Measurements from ENCODE around the gene NATD1.

NATD1 gene, protein sequence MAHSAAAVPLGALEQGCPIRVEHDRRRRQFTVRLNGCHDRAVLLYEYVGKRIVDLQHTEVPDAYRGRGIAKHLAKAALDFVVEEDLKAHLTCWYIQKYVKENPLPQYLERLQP

DNA sequence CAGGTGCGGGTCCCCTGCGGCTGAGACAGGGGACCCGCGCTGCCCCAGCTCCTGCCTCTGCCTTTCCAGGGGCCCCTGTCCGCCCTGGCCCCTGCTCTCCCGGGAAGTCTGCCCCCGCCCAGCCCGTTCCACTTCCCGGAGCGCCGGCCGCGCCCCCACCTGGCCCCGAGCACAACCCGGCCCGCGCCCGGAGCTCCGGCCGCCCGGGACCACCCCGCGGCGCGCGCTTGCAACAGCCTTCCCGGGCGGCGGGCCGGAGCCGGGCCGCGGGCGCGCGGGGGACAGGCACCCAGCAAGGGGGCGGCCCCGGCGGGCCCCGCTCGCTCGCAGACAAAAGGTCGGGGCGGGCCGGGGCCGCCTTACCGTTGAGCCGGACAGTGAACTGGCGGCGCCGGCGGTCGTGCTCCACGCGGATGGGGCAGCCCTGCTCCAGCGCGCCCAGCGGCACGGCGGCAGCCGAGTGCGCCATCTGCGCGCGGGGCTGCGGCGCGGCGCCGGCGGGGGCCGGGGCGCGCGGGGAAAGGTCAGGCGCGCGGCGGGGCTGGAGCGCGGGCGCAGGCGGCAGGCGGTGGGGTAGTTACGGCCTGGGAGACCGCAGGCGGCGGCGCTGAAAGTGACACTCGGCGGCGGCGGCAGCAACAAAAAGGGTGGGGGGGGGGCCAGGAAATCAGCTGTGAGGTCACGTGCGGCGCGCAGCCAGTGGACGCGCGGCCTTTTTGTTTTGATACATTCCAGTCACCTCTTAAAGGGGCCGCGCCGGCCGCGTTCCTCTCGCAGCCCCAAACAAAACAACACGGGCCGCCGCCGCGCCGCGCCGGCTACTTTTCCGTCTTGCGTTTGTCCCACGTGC is at the start of gene NATD1:
NATD1 (minus strand) TSS at position 615 of the 850 bp plus-strand sequence; CDS start at position 469, 146 bp downstream.
- DNase-seq (ENCODE audit: low read depth): peak; percentile 69

DNA sequence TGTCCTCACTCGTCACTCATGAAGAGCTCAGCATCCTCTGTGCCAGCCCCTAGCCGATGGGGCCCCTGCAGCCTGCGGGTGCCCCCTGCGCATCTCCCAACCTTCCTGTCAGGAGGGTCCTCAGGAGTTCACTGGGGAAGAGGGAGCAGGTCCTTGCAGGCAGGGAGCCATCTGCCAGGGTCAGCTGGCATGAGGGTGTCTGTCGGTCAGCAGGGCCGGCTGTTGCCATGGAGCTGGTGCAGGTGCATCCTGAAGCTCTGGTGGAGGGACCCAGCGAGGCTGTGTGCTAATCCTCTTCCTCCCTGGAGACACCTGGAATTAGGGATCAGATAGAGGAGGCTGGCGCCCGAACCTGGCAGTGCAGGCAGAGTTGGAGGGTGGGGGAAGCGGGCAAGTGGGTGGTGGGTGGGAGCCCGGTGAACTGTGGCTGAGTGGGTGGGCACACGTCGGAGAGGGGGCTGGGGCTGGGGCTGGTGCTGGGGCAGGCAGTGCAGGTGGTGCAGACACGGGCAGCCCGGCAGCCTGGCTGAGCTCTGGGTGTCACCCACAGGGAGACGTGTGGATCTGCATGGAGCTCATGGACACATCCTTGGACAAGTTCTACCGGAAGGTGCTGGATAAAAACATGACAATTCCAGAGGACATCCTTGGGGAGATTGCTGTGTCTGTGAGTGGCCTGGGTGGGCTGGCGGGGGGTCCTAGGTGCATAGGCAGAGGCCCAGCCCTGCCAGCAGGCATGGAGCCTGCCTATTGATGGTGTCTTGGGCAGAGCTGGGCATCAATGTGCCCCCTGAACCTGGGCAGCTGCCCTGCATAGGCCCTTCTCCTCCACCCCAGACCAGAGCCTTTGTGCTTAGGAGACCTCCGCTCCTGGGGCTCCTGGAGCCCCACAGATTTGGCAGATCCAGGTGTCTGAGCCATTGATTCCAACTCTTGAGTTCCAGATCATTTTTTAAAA is 48.7 kb upstream of the NATD1 start:
- DNase-seq (ENCODE audit: low read depth): no peak

DNA sequence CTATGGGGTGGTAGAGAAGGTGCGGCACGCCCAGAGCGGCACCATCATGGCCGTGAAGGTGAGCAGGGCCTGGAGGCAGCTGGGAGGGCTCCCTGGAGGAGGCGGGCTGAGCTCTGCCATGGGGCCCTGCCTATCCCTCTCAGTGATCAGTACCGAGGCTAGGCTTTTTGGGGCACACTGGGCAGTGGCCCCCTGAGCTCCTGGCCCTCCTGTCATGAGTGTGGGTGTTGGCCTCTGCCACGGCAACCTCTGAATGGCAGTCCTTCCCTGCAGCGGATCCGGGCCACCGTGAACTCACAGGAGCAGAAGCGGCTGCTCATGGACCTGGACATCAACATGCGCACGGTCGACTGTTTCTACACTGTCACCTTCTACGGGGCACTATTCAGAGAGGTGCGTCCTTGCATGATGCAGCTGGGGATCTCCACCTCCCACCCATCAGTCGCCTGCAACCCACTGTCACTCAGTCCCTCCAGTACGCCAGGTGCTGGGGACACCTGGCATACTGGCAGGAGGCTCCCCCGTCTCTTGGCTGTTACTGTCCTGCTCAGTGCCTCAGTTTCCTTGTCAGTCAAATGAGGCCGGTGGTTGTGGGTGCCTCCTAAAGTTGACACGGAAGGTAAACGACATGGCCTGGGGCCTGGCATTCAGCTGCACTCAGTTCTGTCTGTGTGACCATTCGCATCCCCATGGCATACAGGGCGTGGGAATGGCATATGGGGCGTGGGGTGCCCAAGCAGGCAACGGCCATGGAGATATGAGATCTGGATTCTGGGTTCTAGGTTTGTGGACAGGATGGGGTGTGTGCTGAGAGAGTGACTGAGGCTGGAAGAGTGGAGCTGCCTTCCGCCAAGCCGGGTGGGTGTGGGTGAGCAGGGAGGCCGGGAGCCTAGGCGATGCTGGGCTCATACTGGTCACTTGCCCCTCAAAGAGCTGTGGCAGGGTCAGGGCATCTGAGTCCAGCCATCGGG is 47.7 kb upstream of the NATD1 start:
- no peak for DNase-seq (ENCODE audit: low read depth)

DNA sequence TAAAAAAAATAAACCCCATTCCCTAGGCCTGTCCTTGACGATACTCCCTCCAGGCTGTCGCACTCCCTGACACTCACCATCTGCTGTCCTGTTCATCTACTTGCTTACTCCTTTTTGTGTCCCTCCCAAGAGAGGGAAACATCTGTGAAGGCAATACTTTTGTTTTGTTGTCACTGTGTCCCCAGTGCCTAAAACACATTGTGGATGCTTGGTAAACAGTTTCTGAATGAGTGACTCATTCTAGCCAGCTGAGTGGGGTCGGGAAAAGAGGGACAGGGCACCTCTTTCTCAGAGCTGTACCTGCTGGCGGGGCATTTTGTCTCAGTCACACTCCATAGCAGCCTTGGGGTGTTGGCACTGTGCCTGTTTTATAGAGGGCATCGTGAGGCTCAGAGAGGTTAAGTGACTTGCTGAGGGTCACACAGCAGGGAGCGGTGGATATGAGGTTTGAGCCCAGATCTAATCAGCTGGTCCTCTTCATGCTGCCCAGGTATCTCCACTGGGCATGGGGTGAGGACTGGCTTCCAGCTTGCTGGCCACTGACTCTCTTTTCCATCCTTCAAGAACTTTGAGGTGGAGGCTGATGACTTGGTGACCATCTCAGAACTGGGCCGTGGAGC is 46.9 kb upstream of the NATD1 start:
- no peak for DNase-seq (ENCODE audit: low read depth)

DNA sequence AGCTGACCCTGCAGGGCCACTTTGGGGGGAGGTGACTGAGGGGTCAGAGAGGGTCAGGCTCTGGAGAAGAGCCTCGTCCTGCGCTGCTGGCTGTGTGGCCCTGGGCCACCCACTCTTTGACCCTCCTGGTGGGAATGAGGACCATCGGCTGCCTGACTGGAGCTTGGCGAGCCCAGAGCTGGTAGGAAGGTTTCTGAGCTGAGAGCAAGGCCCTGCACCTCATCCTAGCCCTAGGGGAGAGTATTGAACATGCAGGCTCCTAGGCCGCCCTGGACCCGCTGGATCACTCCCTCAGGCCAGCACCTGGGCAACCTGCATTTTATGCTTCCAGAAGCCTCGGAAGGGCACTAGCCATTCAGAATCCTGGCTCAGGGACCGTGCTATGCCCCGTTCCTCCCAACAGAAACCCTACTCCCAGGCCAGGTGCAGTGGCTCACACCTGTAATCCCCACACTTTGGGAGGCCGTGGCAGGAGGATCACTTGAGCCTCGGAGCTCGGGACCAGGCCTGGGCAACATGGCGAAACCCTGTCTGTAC is 45.8 kb upstream of the NATD1 start:
- no peak for DNase-seq (ENCODE audit: low read depth)

DNA sequence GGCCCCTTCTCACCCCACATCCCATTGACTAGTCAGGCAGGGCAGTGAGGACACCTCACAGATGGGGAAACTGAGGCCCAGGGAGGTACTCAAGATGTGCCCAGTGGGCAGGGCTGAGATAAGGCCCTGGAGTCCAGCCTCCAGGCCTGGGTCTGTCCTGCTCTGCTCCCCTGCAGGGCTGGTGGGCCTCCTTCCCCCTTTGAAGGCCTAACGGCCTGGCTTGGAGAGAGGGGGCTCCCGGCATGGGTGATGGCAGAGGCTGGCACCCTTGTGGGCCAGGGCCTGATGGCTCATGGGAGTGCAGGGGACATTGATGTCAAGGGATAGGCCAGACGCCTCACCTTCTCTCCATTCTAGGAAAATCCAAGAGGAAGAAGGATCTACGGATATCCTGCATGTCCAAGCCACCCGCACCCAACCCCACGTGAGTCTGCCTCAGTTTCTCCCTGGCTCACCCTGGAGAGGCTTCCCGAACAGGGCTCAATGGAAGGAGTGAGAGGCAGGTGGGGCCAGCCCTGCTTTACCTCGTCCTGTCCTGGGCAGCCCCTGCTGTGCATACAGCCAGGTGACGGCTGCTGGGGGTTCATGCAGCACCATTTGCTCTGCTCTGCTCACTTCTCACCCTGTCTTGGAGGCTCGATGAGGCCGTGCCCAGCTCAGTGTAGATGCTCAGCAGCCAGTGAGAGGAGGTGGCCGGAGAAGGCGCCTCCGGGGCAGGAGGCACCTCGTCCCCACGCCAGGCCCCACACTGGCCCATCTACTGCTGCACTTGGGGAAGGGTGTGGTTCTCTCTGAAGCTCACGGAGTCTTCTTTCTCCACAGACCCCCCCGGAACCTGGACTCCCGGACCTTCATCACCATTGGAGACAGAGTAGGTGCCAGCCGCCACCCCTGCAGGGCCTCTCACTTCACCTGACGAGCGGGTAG is 45.1 kb upstream of the NATD1 start:
- no peak for DNase-seq (ENCODE audit: low read depth)

DNA sequence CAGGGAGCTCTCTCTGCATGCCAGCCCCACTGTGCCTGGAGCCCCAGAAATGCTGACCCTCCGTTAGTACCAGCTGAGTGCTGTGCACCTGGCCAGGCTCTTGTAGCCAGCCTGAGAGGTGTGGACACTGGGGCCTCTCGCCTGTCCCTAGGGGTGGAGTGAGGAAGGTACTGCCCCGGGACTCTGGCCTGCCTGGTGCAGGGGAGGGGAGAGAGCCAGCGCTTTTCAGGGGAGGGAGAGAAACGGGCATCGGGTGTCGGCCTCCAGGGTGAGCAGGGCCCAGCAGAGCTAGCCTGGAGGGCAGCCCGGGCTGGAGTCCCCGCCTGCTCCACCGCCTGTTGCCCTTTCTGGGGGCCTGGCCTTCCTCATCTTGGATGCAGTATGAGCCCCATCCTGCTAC is 44.4 kb upstream of the NATD1 start:
- no peak for DNase-seq (ENCODE audit: low read depth)

DNA sequence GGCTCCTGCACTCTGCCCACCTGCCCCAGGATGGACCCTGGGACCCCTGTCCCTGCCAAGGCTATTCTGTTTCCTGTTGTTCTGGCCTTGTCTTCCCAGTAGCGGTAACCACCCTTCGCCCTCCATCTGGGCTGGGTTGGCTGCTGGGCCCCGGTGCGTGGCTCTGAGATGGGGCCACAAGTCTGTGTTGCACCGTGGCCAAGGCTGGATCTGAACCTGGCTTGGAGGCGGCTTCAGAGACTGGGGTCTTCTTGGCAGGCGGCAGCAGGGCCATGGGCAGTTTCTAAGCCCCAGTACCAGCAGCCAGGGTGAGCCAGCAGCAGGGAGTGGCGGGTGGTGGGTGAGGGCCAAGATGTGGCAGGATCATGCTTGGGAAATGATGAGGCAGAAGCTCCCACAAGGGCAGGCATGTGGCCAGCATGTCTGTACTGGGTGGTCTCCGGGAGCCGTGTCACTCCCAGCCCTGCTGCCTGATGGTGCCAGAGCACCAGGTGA is 43.9 kb upstream of the NATD1 start:
- DNase-seq (ENCODE audit: low read depth): no peak

DNA sequence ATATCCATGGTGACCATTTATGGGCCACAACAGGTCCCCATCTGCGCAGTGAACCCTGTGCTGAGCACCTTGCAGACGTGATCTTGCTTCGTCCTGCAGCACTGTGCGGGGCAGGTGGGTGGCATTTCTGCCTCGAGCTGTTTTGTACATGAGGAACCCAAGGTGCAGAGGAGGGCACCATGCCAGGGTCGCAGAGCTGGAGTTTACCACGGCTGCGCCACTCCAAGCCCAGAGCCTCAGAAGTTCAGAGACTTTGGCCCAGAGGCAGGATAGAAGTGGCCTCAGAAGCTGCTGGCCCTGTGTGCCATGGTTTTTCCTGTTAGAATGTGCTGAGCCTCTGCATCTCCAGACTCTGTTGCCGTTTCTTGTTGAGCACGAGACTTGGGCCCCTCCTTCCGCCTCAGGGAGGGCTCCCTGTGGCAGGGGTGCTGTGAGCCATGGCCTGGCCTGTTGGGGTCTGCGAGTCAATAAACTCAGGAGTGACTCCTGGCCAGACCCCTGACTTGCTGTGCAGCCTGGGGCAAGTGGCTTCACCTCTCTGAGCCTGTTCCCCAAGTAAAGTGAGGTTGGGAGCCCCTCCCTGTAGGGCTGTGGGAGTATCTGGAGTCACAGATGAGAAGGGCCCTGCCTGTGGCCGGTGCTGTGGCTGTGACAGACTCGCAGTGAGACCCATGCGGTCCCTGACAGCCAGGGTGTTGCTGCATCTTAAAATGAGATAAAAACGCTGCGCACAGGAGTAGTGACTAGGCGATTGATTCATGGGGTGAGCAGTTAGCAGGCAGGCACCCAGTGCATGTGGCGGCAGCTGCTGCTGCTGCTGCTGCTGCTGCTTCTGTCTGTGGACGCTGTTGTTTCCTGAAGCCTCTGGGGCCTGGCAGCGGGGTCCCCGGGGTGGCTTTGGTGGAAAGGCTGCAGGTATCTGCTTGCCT is 43.2 kb upstream of the NATD1 start:
- no peak for DNase-seq (ENCODE audit: low read depth)

DNA sequence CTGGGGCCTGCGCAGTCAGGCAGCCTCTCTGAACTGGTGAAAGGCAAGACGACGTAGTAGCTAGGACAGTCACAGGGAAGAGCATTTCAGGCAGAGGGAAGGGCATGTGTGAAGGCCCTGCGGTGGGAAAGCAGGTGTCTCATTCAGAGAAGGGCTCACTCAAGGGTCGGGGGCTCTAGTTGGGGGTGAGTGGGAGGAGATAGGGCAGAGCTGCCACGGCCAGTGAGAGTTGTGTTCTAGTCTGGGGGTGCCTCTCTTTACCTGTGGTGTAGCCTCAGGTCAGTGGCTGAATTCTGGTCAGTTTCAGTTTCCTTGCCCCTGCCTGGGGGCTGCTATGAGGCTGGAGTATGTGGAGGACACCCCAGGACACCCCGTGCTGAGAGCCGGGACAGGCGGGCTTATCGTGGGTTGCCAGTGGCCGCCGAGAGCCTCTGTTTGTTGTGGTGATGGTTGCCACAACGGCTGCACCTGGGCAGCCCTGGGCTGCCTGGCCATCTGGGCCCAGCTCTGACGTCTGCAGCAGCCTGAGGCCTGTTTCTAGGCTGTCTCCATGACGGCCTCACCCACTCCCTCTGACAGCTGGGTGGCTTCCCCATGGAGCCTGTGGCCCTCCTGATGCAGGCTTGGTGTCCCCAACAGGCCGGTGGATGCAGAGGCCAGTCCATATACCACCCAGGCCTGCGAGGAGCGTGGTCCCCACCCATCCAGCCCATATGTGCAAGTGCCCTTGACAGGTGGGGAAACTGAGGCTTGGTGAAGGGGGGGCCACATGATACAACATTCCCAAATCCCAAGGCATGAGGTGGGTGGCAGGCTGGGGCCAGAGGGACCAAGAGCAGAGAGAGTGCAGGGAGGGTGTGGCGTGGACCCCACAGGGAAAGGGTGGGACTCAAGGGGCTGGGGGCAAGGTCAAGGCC is 42.1 kb upstream of the NATD1 start:
- DNase-seq (ENCODE audit: low read depth): no peak

DNA sequence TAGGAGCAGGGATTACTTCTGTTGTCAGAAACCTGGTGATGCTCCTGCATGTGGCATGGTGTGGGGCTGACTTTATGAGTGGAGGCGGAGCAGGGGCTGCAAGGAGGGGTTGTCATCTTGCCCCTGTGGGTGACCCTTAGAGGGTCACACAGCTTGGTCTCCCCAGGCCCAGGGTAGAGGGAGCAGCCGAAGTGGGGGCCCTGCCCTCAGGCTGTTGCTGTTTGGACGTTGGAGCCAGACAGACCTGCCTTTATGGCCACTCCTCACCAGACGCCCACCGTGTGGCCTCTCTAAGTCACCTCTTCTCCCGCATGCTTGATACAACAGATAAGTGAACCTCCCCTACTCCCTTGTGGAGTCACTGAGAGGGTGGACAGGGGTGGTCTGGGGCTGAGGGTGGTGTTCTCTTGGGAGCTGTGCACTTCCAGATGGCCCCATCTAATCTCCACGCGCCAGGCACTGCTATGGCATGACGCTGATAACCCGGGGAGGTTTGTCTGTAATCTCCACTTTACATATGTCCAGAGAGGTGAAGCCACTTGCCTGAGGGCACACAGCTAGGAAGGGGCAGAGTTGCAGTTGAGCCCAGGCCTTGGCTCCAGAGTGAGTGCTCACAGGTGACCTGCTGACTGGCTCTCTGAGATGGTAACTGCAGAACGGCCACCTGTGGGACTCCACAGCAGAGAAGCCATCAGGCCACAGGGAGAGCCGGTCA is 41.3 kb upstream of the NATD1 start:
- DNase-seq (ENCODE audit: low read depth): no peak

DNA sequence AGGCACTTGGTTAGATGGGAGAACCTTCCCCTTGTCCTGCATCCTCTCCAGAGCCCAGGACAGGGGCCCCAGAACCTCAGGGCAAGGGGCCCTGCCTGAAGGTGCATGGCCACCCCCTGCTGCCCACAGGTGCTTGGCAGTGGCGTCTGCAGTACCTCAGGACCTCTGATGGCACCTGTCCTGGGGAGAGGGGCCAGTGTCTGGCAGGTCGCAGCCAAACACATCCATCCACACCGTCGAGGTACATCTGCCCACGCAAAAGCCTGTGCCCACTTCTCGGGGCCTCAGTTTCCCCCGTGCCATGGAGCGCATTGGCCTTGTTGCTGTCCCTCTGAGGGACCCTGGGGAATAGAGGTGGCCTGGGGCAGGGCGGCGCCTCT is 40.6 kb upstream of the NATD1 start:
- DNase-seq (ENCODE audit: low read depth): no peak

DNA sequence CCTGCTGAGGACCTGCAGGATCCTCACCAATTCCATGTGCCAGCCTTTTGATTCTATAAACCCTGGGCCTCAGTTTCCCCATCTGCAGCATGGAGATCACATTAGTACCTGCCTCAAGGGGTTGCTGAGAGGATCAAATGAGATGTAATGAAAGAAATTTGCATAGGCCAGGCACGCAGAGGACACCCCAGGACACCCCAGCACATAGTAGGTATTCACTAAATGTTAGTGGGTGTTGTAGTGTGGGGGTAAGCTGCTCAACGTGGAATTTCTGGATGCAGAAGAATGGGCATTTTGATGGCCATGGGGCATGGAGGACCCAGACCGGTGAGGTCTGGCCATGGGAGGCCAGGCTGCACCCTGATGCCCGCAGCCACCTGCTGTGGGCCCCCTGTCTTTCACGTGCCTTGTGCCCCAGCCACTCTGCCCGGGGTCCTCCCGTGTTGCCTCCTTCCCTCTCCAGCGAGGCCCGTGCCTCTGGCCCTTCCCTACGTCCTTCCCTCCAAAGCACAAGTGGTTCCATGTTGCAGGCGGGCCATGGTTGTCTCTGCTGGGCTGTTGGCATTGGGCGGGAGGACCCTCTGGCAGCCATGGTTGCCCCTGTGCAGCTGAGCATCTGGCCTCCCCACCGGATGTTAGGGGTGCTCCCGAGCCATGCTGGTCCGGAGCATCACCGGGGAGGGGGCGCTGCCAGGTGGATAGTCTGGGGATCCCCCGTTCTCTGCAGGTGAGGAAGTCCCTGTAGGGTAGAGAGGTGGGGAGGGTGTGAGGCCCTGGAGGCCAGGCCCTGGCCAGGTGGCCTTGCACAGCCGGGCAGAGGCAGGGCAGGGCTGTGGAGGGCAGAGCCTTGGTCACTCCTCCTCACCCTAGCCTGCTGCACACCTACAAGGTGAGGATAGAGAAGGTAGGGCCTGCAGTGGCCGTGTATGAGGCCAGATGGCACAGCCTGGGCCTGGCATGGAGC is 39.9 kb upstream of the NATD1 start:
- no peak for DNase-seq (ENCODE audit: low read depth)

DNA sequence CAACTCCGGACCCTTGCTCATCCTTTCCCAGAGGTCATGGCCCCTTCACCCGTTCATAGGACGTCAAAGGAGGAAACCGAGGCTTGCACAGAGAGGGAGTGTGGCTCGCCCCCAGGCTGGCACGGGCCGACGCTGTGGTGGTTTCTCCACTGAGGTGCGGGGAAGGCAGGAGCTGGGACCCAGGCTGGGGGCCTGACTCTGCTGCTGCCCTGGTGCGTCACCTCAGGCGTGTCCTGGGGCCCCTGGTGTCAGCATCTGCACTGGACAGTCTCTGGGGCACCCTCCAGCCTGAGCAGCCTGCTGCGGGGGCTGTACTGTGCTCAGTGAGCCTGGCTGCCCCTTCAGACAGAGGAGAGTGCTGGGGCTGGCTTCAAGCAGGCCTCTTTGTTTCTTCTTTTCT is 38.7 kb upstream of the NATD1 start:
- no peak for DNase-seq (ENCODE audit: low read depth)

DNA sequence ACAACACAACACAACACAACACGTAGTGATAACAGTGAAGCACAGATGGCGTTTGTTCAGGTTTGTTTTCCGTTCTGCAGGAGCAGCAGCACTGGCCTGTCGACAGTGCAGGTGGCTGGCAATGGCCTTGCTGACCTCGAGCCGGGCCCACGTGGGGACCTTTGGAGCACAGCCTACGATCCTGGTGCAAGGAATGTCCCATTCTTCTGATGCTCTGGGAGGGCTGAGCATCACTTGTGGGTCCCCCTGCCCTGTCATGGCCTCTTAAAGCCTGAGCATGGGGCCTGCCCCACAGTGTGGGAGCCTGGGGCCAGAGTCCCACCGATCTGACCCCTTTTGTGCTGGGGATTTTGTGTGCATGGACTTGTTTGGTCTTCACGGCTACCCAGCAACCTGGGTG is 38.1 kb upstream of the NATD1 start:
- DNase-seq (ENCODE audit: low read depth): no peak
